ENCODE data around the gene PCNX3.
A peak's percentile ranks its signal among the peaks of the same experiment; 100 is the strongest.

PCNX3 gene

GRCh38 chr11:65653229-65654225, 38.0 kb downstream of the PCNX3 start:
- ATAC-seq (ENCODE audit: low read depth) (no peak; the same call in 2 of the 3 replicates), DNase-seq (ENCODE audit: low spot score) (no peak)
- Histone ChIP-seq H3K36me3 (ENCODE audit: low read depth) (peaks cover 41% of the 10 kb centered on the region), H3K4me3 (ENCODE audit: severe bottlenecking) (peak overlapping the region; percentile 42), H3K9me3 (ENCODE audit: severe bottlenecking) (no peaks in the 10 kb centered on the region), H3K27ac (ENCODE audit: poor library complexity, severe bottlenecking) (peak overlapping the region; percentile 68), H3K4me1 (ENCODE audit: insufficient read depth, poor library complexity, severe bottlenecking) (peaks cover 19% of the 10 kb centered on the region), H3K27me3 (ENCODE audit: insufficient read depth, poor library complexity, severe bottlenecking) (no peaks in the 10 kb centered on the region)
- TF ChIP-seq, protein P1, sequence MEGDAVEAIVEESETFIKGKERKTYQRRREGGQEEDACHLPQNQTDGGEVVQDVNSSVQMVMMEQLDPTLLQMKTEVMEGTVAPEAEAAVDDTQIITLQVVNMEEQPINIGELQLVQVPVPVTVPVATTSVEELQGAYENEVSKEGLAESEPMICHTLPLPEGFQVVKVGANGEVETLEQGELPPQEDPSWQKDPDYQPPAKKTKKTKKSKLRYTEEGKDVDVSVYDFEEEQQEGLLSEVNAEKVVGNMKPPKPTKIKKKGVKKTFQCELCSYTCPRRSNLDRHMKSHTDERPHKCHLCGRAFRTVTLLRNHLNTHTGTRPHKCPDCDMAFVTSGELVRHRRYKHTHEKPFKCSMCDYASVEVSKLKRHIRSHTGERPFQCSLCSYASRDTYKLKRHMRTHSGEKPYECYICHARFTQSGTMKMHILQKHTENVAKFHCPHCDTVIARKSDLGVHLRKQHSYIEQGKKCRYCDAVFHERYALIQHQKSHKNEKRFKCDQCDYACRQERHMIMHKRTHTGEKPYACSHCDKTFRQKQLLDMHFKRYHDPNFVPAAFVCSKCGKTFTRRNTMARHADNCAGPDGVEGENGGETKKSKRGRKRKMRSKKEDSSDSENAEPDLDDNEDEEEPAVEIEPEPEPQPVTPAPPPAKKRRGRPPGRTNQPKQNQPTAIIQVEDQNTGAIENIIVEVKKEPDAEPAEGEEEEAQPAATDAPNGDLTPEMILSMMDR (IDR thresholded peaks at IDR 0.05; ENCODE audit: poor library complexity, severe bottlenecking): no peak

GRCh38 chr11:65654375-65655349, 39.1 kb downstream of the PCNX3 start:
- ATAC-seq (ENCODE audit: low read depth): no peak
- TF ChIP-seq, protein P1 (IDR thresholded peaks at IDR 0.05; ENCODE audit: poor library complexity, severe bottlenecking): no peak
- H3K4me3 ChIP-seq (ENCODE audit: severe bottlenecking): no peak overlapping the region
- no peak overlapping the region for H3K27ac ChIP-seq (ENCODE audit: poor library complexity, severe bottlenecking)
- H3K27me3 ChIP-seq (ENCODE audit: insufficient read depth, poor library complexity, severe bottlenecking): no peaks in the 10 kb centered on the region
- H3K9me3 ChIP-seq (ENCODE audit: severe bottlenecking): no peaks in the 10 kb centered on the region
- peaks cover 19% of the 10 kb centered on the region for H3K4me1 ChIP-seq (ENCODE audit: insufficient read depth, poor library complexity, severe bottlenecking)
- H3K36me3 ChIP-seq (ENCODE audit: low read depth): peaks cover 53% of the 10 kb centered on the region
- no peak for DNase-seq (ENCODE audit: low spot score)

DNA sequence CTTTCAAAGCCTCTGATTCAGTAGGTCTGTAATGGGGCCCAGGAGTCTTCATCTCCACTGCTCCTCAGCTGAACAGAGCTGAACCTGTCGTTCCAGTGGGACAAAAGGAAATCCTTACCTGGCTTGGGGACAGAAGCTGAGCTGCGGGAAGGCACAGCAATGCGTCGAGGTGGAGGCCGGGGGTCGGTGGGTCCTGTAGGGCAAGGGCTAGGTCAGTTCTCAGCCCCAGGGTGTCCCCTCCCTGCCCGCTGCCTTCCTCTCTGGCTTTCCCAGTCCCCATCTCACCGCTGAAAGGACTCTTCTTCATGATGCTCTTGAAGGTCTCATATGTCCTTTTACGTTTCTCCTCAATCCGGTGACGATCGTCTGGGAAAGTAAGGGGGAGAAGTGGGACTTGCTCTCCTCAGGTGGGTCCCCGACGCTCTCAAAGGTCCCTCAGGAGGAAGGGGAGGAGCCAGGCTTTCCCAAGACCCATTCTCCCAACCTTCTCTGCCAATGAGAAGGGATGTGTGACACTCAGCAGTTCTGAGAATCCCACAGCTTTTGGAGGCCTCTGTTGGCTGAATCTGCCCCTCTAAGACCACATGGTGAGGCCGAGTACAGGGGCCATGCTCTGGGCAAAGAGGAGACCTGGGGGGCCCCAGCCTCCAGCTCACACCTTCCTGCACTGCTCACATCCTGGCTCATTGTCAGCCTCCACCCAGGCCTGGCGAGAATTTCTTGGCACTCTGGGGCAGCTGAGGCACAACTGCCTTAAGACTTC, 40.2 kb downstream of the PCNX3 start:
- TF ChIP-seq, protein P1 (IDR thresholded peaks at IDR 0.05; ENCODE audit: poor library complexity, severe bottlenecking): no peak
- ATAC-seq (ENCODE audit: low read depth) (no peak), DNase-seq (ENCODE audit: low spot score) (no peak)
- Histone ChIP-seq H3K27ac (ENCODE audit: poor library complexity, severe bottlenecking) (no peak overlapping the region), H3K27me3 (ENCODE audit: insufficient read depth, poor library complexity, severe bottlenecking) (no peaks in the 10 kb centered on the region), H3K9me3 (ENCODE audit: severe bottlenecking) (no peaks in the 10 kb centered on the region), H3K36me3 (ENCODE audit: low read depth) (peaks cover 64% of the 10 kb centered on the region), H3K4me3 (ENCODE audit: severe bottlenecking) (no peak overlapping the region), H3K4me1 (ENCODE audit: insufficient read depth, poor library complexity, severe bottlenecking) (peaks cover 17% of the 10 kb centered on the region)

DNA sequence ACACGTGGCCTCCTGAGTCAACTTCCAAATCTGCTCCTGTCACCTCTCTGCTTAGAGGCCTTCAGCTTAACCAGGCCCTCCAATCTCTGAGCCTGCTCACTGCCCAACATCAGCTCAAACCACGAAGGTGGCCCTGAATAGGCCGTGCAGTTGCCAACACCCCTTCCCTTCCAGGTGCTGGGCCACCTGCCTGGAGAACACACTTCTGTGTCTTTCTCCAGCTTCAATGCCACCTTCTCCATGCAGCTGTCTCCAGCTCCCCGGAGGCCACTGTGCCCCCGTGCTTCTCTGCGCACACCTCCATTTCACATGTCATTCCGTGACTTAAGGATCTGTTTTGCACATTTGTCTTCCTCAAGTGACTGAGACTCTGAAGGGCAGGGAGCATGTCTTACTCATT, 41.9 kb downstream of the PCNX3 start:
- ATAC-seq (ENCODE audit: low read depth): no peak
- TF ChIP-seq, protein P1 (IDR thresholded peaks at IDR 0.05; ENCODE audit: poor library complexity, severe bottlenecking): no peak
- no peak overlapping the region for H3K4me3 ChIP-seq (ENCODE audit: severe bottlenecking)
- no peak for DNase-seq (ENCODE audit: low spot score)
- no peaks in the 10 kb centered on the region for H3K27me3 ChIP-seq (ENCODE audit: insufficient read depth, poor library complexity, severe bottlenecking)
- H3K36me3 ChIP-seq (ENCODE audit: low read depth): peaks cover 74% of the 10 kb centered on the region
- peaks cover 7% of the 10 kb centered on the region for H3K4me1 ChIP-seq (ENCODE audit: insufficient read depth, poor library complexity, severe bottlenecking)
- no peaks in the 10 kb centered on the region for H3K9me3 ChIP-seq (ENCODE audit: severe bottlenecking)
- no peak overlapping the region for H3K27ac ChIP-seq (ENCODE audit: poor library complexity, severe bottlenecking)

Data from RWPE2 (cell line).